Upper lobe of left lung (tissue), 4 donors: ENCODE data around the gene MACROD2.

Experiments
- CTCF ChIP-seq, 6 experiments: fragments of 450-650 bp in 4 of 6; fragments of 200-600 bp in 2 of 6; sonication (generic) in 2 of 6; IDR thresholded peaks; one replicate each; pipeline ENCODE4 v1.5.1; 2016 to 2019; ENCODE audit warnings: antibody characterized with exemption in 6 of 6
- EP300 ChIP-seq, 4 donors: sonication (generic); formaldehyde crosslinking; IDR thresholded peaks; one replicate each; pipeline ENCODE4 v1.5.1; 2017; ENCODE audit warnings: antibody characterized with exemption in 4 of 4, control low read depth in 2 of 4
- POLR2A ChIP-seq, 4 donors: fragments of 450-650 bp; IDR thresholded peaks; one replicate each; pipeline ENCODE4 v1.5.1; 2016 to 2017; ENCODE audit warnings: antibody characterized with exemption in 4 of 4, mild to moderate bottlenecking in 2 of 4
- POLR2AphosphoS5 ChIP-seq, 2 donors: sonication (generic); formaldehyde crosslinking; IDR thresholded peaks; one replicate each; pipeline ENCODE4 v1.5.1; 2017; ENCODE audit warnings: antibody characterized with exemption in 2 of 2

GRCh38 chr20:15625981-15626380, 1630.7 kb downstream of the MACROD2 start:
- TF ChIP-seq CTCF (IDR thresholded peaks at IDR 0.05) (no peak), POLR2A (IDR thresholded peaks at IDR 0.05) (no peak), POLR2AphosphoS5 (IDR thresholded peaks at IDR 0.05) (no peak), EP300 (IDR thresholded peaks at IDR 0.05) (no peak)
